Measurements from ENCODE around the gene TMEM139.

DNA sequence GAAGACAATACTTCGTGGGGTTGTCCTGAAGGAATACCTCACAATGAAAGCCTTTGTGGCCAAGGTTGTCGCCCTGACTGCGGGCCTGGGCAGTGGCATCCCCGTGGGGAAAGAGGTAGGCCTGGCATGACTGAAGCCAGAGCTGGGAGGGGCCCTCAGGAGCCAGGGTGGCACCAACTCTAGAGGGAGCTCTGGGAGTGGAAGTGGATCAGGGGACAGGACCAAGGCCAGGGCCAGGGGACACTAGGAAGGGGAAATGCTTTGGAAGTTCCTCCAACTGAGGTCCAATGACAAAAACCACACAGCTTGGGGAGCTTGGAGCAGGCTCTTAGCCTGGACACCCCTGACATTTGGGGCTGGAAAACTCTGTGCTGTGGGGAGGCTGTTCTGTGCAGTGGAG, 37.0 kb downstream of the TMEM139 start:
- TF ChIP-seq POLR2A (IDR thresholded peaks at IDR 0.05; ENCODE audit: extremely low read depth, insufficient read length), result no peak
- TF ChIP-seq CTCF (IDR thresholded peaks at IDR 0.05; ENCODE audit: low read depth, low read length), result peak; percentile 21
- TF ChIP-seq MAX (IDR thresholded peaks at IDR 0.05; ENCODE audit: low read depth, low read length), result no peak
- TF ChIP-seq MYC (IDR thresholded peaks at IDR 0.05; ENCODE audit: low read depth, low read length), result no peak

Data from NB4 (cell line).